ENCODE measurements around the gene EPHA4. TPM values are rescaled to one million over a fixed set of nuclear protein-coding genes. Genes with fewer than 3 reads are reported as not detected.

The EPHA4 gene
- total RNA-seq, 1 donor from 2014 or later: 24.1 TPM

GRCh38 chr2:221492636-221493035, 79.5 kb downstream of the EPHA4 start:
- Histone ChIP-seq H3K36me3 (no peaks in the 10 kb centered on the region), H3K27ac (no peak overlapping the region), H3K9me3 (no peaks in the 10 kb centered on the region), H3K27me3 (no peaks in the 10 kb centered on the region), H3K4me3 (no peak overlapping the region), H3K4me1 (no peaks in the 10 kb centered on the region)
- no peak for DNase-seq (ENCODE audit: extremely low spot score in 2 of 2)
- TF ChIP-seq POLR2A (IDR thresholded peaks at IDR 0.05): no peak
- TF ChIP-seq CTCF (IDR thresholded peaks at IDR 0.05): no peak
- no peak for TF ChIP-seq POLR2AphosphoS5 (IDR thresholded peaks at IDR 0.05; ENCODE audit: insufficient read depth in 1 of 2, low read depth in 1 of 2)
- intact Hi-C loops (cut with DNase I): no loop called here

DNA sequence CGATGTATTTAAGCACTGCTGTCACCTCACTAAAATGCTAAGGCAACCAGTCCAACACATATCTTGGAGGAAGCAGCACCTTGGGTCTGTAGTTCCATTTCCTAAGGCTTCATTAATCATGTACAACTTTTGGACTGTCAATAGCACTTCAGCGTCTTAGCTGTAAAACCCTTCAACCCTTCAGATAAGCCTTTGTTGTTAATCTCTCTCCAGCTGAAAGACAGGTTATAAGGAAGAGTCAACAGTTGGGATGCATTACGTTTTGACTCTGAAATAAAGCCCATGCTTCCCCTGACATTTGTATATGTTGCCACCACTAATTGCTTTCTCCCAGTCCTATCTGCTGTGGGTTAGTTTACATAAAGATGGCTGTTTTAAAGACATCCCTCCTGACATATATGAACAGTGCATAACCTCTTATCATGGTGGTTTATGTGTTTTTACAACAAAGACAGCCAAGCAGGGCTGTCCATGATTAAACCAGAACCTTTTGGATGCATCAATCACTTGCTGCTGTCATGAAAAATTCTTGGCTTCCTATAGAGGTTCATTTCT, 81.5 kb downstream of the EPHA4 start:
- intact Hi-C loops (cut with DNase I): no loop called here
- Histone ChIP-seq H3K27me3 (no peaks in the 10 kb centered on the region), H3K9me3 (no peaks in the 10 kb centered on the region), H3K4me1 (no peaks in the 10 kb centered on the region), H3K27ac (no peak overlapping the region), H3K36me3 (no peaks in the 10 kb centered on the region), H3K4me3 (no peak overlapping the region)
- DNase-seq (ENCODE audit: extremely low spot score in 2 of 2): no peak
- TF ChIP-seq POLR2A (IDR thresholded peaks at IDR 0.05) (no peak), CTCF (IDR thresholded peaks at IDR 0.05) (no peak), POLR2AphosphoS5 (IDR thresholded peaks at IDR 0.05; ENCODE audit: insufficient read depth in 1 of 2, low read depth in 1 of 2) (no peak)

GRCh38 chr2:221488136-221488807, 83.8 kb downstream of the EPHA4 start:
- H3K9me3 ChIP-seq: no peaks in the 10 kb centered on the region
- no peaks in the 10 kb centered on the region for H3K4me1 ChIP-seq
- intact Hi-C loops (cut with DNase I): no loop called here
- no peak for TF ChIP-seq POLR2AphosphoS5 (IDR thresholded peaks at IDR 0.05; ENCODE audit: insufficient read depth in 1 of 2, low read depth in 1 of 2)
- TF ChIP-seq CTCF (IDR thresholded peaks at IDR 0.05): no peak
- no peak for TF ChIP-seq POLR2A (IDR thresholded peaks at IDR 0.05)
- no peak overlapping the region for H3K4me3 ChIP-seq
- no peak for DNase-seq (ENCODE audit: extremely low spot score in 2 of 2)
- H3K36me3 ChIP-seq: no peaks in the 10 kb centered on the region
- H3K27me3 ChIP-seq: no peaks in the 10 kb centered on the region
- H3K27ac ChIP-seq: no peak overlapping the region

DNA sequence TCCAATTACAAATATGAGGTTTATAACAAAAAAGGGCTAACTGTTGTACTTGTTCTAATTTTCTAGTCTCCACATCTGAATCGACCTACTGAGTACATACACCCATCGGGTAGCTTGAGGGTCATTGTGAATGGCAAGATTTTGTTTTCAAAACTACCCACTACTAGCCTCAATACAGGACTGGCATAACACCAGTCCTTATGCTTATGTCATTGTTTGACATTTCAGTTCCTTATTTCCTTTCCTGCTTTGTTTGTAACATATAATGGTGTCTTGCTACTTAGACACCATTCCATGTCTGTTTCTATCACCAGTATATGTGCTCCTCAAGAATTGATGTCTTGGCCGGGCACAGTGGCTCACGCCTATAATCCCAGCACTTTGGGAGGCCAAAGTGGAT, 86.0 kb downstream of the EPHA4 start:
- intact Hi-C loops (cut with DNase I): no loop called here

More for the DNA sequence above, 86.0 kb downstream of the EPHA4 start:
- Histone ChIP-seq H3K4me3 (no peak overlapping the region), H3K36me3 (no peaks in the 10 kb centered on the region), H3K4me1 (no peaks in the 10 kb centered on the region), H3K27me3 (no peaks in the 10 kb centered on the region), H3K9me3 (no peaks in the 10 kb centered on the region), H3K27ac (no peak overlapping the region)
- DNase-seq (ENCODE audit: extremely low spot score in 2 of 2): no peak
- TF ChIP-seq POLR2AphosphoS5 (IDR thresholded peaks at IDR 0.05; ENCODE audit: insufficient read depth in 1 of 2, low read depth in 1 of 2) (no peak), CTCF (IDR thresholded peaks at IDR 0.05) (no peak), POLR2A (IDR thresholded peaks at IDR 0.05) (no peak)

All from vagina (tissue), 2 donors.